Ishikawa (cell line): ENCODE results near the gene SOBP.

Experiments
- CEBPB ChIP-seq: IDR thresholded peaks from 2 replicates; pipeline ENCODE4 v1.6.1; 2012
- CREB1 ChIP-seq: IDR thresholded peaks from 2 replicates; pipeline ENCODE4 v1.6.1; 2012; ENCODE audit warnings: low read depth
- EGR1 ChIP-seq: IDR thresholded peaks from 2 replicates; pipeline ENCODE4 v1.6.1; 2012
- EP300 ChIP-seq: IDR thresholded peaks from 2 replicates; pipeline ENCODE4 v1.6.1; 2012; ENCODE audit warnings: borderline replicate concordance
- FOXM1 ChIP-seq: IDR thresholded peaks from 2 replicates; pipeline ENCODE4 v1.6.1; 2012; ENCODE audit warnings: low read depth, borderline replicate concordance
- MAX ChIP-seq: IDR thresholded peaks from 2 replicates; pipeline ENCODE4 v1.6.1; 2012
- NFIC ChIP-seq: IDR thresholded peaks from 2 replicates; pipeline ENCODE4 v1.6.1; 2012
- RAD21 ChIP-seq: IDR thresholded peaks from 2 replicates; pipeline ENCODE4 v1.6.1; 2012; ENCODE audit warnings: low read depth
- REST ChIP-seq: IDR thresholded peaks from 2 replicates; pipeline ENCODE4 v1.6.1; 2012; ENCODE audit warnings: low read depth, mild to moderate bottlenecking
- TAF1 ChIP-seq: IDR thresholded peaks from 2 replicates; pipeline ENCODE4 v1.6.1; 2012; ENCODE audit warnings: low read depth, mild to moderate bottlenecking
- TCF12 ChIP-seq: IDR thresholded peaks from 2 replicates; pipeline ENCODE4 v1.6.1; 2012; ENCODE audit warnings: low read depth
- TEAD4 ChIP-seq: IDR thresholded peaks from 2 replicates; pipeline ENCODE4 v1.6.1; 2012
- USF1 ChIP-seq: IDR thresholded peaks from 2 replicates; pipeline ENCODE4 v1.6.1; 2012
- YY1 ChIP-seq: IDR thresholded peaks from 2 replicates; pipeline ENCODE4 v1.6.1; 2012; ENCODE audit warnings: low read depth
- ZBTB7A ChIP-seq: IDR thresholded peaks from 2 replicates; pipeline ENCODE4 v1.6.1; 2012; ENCODE audit warnings: low read depth

SOBP gene

GRCh38 chr6:107539849-107540464 lies 50.0 kb downstream of the SOBP start:
- no peak for TF ChIP-seq TAF1
- no peak for TF ChIP-seq ZBTB7A
- no peak for TF ChIP-seq TCF12
- TF ChIP-seq NFIC = no peak
- TF ChIP-seq CEBPB = no peak
- TF ChIP-seq REST = no peak
- TF ChIP-seq EP300 = no peak
- no peak for TF ChIP-seq CREB1
- no peak for TF ChIP-seq USF1
- TF ChIP-seq FOXM1 = no peak
- no peak for TF ChIP-seq RAD21
- no peak for TF ChIP-seq EGR1
- TF ChIP-seq MAX = no peak
- no peak for TF ChIP-seq TEAD4

- TF ChIP-seq TCF12 = no peak
- no peak for TF ChIP-seq EGR1
- TF ChIP-seq NFIC = no peak
- no peak for TF ChIP-seq TAF1
- no peak for TF ChIP-seq MAX
- no peak for TF ChIP-seq RAD21
- no peak for TF ChIP-seq USF1
- TF ChIP-seq REST = no peak
- TF ChIP-seq TEAD4 = no peak
- TF ChIP-seq ZBTB7A = no peak
- no peak for TF ChIP-seq FOXM1
- TF ChIP-seq EP300 = no peak
- no peak for TF ChIP-seq CEBPB
Observed at GRCh38 chr6:107540465-107540857, 50.5 kb downstream of the SOBP start.

- TF ChIP-seq EP300 = no peak
- no peak for TF ChIP-seq RAD21
- TF ChIP-seq NFIC = no peak
- no peak for TF ChIP-seq YY1
- TF ChIP-seq TCF12 = no peak
- no peak for TF ChIP-seq ZBTB7A
- TF ChIP-seq USF1 = no peak
Observed at GRCh38 chr6:107542192-107542668, 52.3 kb downstream of the SOBP start.

- no peak for TF ChIP-seq RAD21
- TF ChIP-seq USF1 = no peak
- no peak for TF ChIP-seq TCF12
- no peak for TF ChIP-seq NFIC
- TF ChIP-seq FOXM1 = no peak
- no peak for TF ChIP-seq REST
- TF ChIP-seq EGR1 = no peak
- TF ChIP-seq CEBPB = no peak
- TF ChIP-seq TAF1 = no peak
- no peak for TF ChIP-seq YY1
- no peak for TF ChIP-seq TEAD4
Observed at GRCh38 chr6:107543088-107543487, 53.2 kb downstream of the SOBP start.
